ENCODE results near the gene LRRC40. TPM values are rescaled to one million over a fixed set of nuclear protein-coding genes. Genes with fewer than 3 reads are reported as not detected.

LRRC40 gene
- total RNA-seq, 4 donors from 2014 or later, result 0.37 to 14.1 (median 12.2) TPM

GRCh38 chr1:70134148-70134547, 71.2 kb downstream of the LRRC40 start:
- in situ Hi-C loops (cut with MboI; ENCODE audit: low pct_ligation_motif_present in 1 of 4, low pct_unique_long_range_greater_than_20kb in 1 of 4, low sequenced_read_pairs in 3 of 4) (loop anchor here in 3 of 4 donors (10.0 kb wide), 2 partner anchors 371 to 381 kb away; no protein-coding TSS in a partner anchor), intact Hi-C loops (cut with DNase I; ENCODE audit: low total_unique reads) (loop anchor here (10.0 kb wide), 1 partner anchor 381 kb away; no protein-coding TSS in a partner anchor)

GRCh38 chr1:70117046-70117445, 88.3 kb downstream of the LRRC40 start:
- in situ Hi-C loops (cut with MboI; ENCODE audit: low pct_ligation_motif_present in 1 of 4, low pct_unique_long_range_greater_than_20kb in 1 of 4, low sequenced_read_pairs in 3 of 4), result no loop called here

More at GRCh38 chr1:70134148-70134547, 71.2 kb downstream of the LRRC40 start:
- Histone ChIP-seq H3K9me3 (no peaks in the 10 kb centered on the region), H3K4me3 (no peak overlapping the region), H3K27ac (no peak overlapping the region), H3K4me1 (peaks cover 0 to 6% (median 2%) of the 10 kb centered on the region in 4 donors), H3K36me3 (no peaks in the 10 kb centered on the region), H3K27me3 (no peaks in the 10 kb centered on the region)
- TF ChIP-seq EP300 (IDR thresholded peaks at IDR 0.05; ENCODE audit: low read depth), result no peak
- TF ChIP-seq POLR2A (IDR thresholded peaks at IDR 0.05), result no peak
- no peak for TF ChIP-seq POLR2AphosphoS5 (IDR thresholded peaks at IDR 0.05)
- TF ChIP-seq, protein P1, sequence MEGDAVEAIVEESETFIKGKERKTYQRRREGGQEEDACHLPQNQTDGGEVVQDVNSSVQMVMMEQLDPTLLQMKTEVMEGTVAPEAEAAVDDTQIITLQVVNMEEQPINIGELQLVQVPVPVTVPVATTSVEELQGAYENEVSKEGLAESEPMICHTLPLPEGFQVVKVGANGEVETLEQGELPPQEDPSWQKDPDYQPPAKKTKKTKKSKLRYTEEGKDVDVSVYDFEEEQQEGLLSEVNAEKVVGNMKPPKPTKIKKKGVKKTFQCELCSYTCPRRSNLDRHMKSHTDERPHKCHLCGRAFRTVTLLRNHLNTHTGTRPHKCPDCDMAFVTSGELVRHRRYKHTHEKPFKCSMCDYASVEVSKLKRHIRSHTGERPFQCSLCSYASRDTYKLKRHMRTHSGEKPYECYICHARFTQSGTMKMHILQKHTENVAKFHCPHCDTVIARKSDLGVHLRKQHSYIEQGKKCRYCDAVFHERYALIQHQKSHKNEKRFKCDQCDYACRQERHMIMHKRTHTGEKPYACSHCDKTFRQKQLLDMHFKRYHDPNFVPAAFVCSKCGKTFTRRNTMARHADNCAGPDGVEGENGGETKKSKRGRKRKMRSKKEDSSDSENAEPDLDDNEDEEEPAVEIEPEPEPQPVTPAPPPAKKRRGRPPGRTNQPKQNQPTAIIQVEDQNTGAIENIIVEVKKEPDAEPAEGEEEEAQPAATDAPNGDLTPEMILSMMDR (IDR thresholded peaks at IDR 0.05), result no peak
- whole genome bisulfite sequencing, 2 donors (ENCODE audit: low coverage in 1 of 2), result 73 to 81% methylated on average over 3 of the region's 3 CpGs
- DNase-seq, result no peak

DNA sequence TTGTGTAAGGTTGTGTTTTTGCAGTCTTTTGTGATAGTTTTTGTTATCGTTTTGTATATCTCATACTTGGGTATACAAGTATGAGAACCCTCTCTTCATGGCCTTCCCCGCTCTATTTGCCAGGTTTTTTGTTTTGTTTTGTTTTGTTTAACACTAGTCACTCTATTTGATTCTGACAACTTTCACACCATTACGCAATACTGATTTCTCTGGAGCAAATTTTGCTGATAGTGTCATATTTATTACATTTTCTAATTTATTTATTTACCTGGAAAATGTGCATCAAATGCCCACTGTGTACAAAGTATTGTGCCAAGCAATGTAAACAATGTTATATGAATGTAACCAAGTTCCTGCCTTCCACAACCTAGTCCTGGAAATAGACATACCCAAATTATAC, 90.1 kb downstream of the LRRC40 start:
- H3K9me3 ChIP-seq, result no peaks in the 10 kb centered on the region
- no peaks in the 10 kb centered on the region for H3K36me3 ChIP-seq
- intact Hi-C loops (cut with DNase I; ENCODE audit: low total_unique reads) (no loop called here), in situ Hi-C loops (cut with MboI; ENCODE audit: low pct_ligation_motif_present in 1 of 4, low pct_unique_long_range_greater_than_20kb in 1 of 4, low sequenced_read_pairs in 3 of 4) (no loop called here)
- H3K4me3 ChIP-seq, result no peak overlapping the region
- no peak for DNase-seq
- H3K27ac ChIP-seq, result no peak overlapping the region
- H3K27me3 ChIP-seq, result no peaks in the 10 kb centered on the region
- WGBS, 2 donors (ENCODE audit: low coverage in 1 of 2), result 83 to 91% methylated on average over 3 of the region's 3 CpGs
- H3K4me1 ChIP-seq, result no peaks in the 10 kb centered on the region
- no peak for TF ChIP-seq POLR2A (IDR thresholded peaks at IDR 0.05)
- no peak for TF ChIP-seq POLR2AphosphoS5 (IDR thresholded peaks at IDR 0.05)
- TF ChIP-seq, protein P1 (IDR thresholded peaks at IDR 0.05), result no peak
- TF ChIP-seq EP300 (IDR thresholded peaks at IDR 0.05; ENCODE audit: low read depth), result no peak

More at GRCh38 chr1:70117046-70117445, 88.3 kb downstream of the LRRC40 start:
- TF ChIP-seq, protein P1 (IDR thresholded peaks at IDR 0.05), result no peak
- no peak for TF ChIP-seq EP300 (IDR thresholded peaks at IDR 0.05; ENCODE audit: low read depth)
- no peak for TF ChIP-seq POLR2A (IDR thresholded peaks at IDR 0.05)
- no peak for TF ChIP-seq POLR2AphosphoS5 (IDR thresholded peaks at IDR 0.05)
- intact Hi-C loops (cut with DNase I; ENCODE audit: low total_unique reads), result no loop called here
- no peak for DNase-seq
- Histone ChIP-seq H3K4me1 (no peaks in the 10 kb centered on the region), H3K27ac (no peak overlapping the region), H3K9me3 (no peaks in the 10 kb centered on the region), H3K4me3 (no peak overlapping the region), H3K36me3 (no peaks in the 10 kb centered on the region), H3K27me3 (no peaks in the 10 kb centered on the region)

DNA sequence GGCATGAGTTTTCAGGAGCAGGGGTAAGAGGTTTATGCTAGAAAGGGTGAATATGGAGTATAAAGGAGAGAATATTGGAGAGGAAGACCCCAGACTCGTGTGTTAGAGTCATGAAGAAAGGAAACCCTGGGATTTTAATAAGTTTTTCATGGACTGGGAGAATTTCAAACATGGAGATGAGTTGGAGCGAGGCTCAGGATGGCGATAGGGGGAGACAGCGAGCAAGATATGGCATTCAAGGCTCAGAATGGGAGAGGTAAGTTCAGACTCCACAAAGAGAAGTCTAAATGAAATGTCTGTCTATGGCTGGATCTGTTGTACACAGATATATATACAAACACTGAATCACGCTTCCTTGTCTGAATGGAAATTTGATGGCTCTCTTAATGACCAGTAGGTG, 92.5 kb downstream of the LRRC40 start:
- TF ChIP-seq, protein P1 (IDR thresholded peaks at IDR 0.05), result no peak
- TF ChIP-seq POLR2AphosphoS5 (IDR thresholded peaks at IDR 0.05), result no peak
- TF ChIP-seq POLR2A (IDR thresholded peaks at IDR 0.05), result no peak
- no peak for TF ChIP-seq EP300 (IDR thresholded peaks at IDR 0.05; ENCODE audit: low read depth)
- 76 to 79% methylated on average over 5 of the region's 5 CpGs for WGBS, 2 donors (ENCODE audit: low coverage in 1 of 2)

More for the DNA sequence above, 92.5 kb downstream of the LRRC40 start:
- Histone ChIP-seq H3K4me3 (no peak overlapping the region), H3K27me3 (no peaks in the 10 kb centered on the region), H3K27ac (no peak overlapping the region), H3K36me3 (no peaks in the 10 kb centered on the region), H3K9me3 (no peaks in the 10 kb centered on the region), H3K4me1 (no peaks in the 10 kb centered on the region)
- in situ Hi-C loops (cut with MboI; ENCODE audit: low pct_ligation_motif_present in 1 of 4, low pct_unique_long_range_greater_than_20kb in 1 of 4, low sequenced_read_pairs in 3 of 4), result no loop called here
- intact Hi-C loops (cut with DNase I; ENCODE audit: low total_unique reads), result no loop called here
- DNase-seq, result no peak

Measured in transverse colon (tissue), 4 donors.